NCI-H1436 (cell line): Measurements from ENCODE around the gene AOX1.
"Not testable (repeated sequence)": the region's sequence is repeated elsewhere in the genome, so short reads cannot be mapped to it uniquely, and the experiment has no call there.

Source experiments
- DNase-seq: peaks from one replicate; lab custom pipeline; 2025; lab: John Stamatoyannopoulos, UW

AOX1 gene

GRCh38 chr2:200703127-200703925 is 117.5 kb downstream of the AOX1 start:
- DNase-seq: peak; percentile 48

GRCh38 chr2:200703926-200704637 is 118.3 kb downstream of the AOX1 start:
- no peak for DNase-seq

GRCh38 chr2:200705305-200706041 is 119.7 kb downstream of the AOX1 start:
- DNase-seq: no peak

- DNase-seq: no peak
Measured at GRCh38 chr2:200708943-200709342, 123.1 kb downstream of the AOX1 start.

GRCh38 chr2:200713003-200713703 is 127.3 kb downstream of the AOX1 start:
- DNase-seq: peak; percentile 91

- no peak for DNase-seq
Measured at GRCh38 chr2:200713704-200714064, 127.9 kb downstream of the AOX1 start.

- DNase-seq: not testable (repeated sequence)
Measured at GRCh38 chr2:200715014-200715413, 129.2 kb downstream of the AOX1 start.

GRCh38 chr2:200716386-200716785 is 130.6 kb downstream of the AOX1 start:
- no peak for DNase-seq
